Endometrial microvascular endothelial cells (primary cell): ENCODE results near the gene GOLGA6L26. TPM values are rescaled to one million over a fixed set of nuclear protein-coding genes. Genes with fewer than 3 reads are reported as not detected.
"Not testable (repeated sequence)": the region's sequence is repeated elsewhere in the genome, so short reads cannot be mapped to it uniquely, and the experiment has no call there.

Source experiments
- in situ Hi-C: cut with HindIII; loops from 2 replicates; pipeline ENCODE4 v1.10.0; 2017; ENCODE audit warnings: low sequenced_read_pairs, low pct_unique_long_range_greater_than_20kb; ENCODE audit errors: inconsistent ontology term
- total RNA-seq: library from RNA; depleted of rRNA; stranded (reverse); fragments of >200 nt; gene quantifications from one replicate; pipeline ENCODE4 v1.2.3, GENCODE V29; 2015; ENCODE audit errors: inconsistent ontology term

Gene GOLGA6L26, protein sequence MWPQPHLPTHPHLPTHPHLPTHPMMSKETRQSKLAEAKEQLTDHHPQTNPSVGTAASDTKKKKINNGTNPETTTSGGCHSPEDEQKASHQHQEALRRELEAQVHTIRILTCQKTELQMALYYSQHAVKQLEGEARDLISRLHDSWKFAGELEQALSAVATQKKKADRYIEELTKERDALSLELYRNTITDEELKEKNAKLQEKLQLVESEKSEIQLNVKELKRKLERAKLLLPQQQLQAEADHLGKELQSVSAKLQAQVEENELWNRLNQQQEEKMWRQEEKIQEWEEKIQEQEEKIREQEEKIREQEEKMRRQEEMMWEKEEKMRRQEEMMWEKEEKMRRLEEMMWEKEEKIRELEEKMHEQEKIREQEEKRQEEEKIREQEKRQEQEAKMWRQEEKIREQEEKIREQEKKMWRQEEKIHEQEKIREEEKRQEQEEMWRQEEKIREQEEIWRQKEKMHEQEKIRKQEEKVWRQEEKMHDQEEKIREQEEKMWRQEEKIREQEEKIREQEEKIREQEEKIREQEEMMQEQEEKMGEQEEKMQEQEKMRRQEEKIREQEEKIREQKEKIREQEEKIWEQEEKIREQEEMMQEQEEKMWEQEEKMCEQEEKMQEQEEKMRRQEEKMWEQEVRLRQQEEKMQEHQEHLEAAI
- not detected for total RNA-seq

DNA sequence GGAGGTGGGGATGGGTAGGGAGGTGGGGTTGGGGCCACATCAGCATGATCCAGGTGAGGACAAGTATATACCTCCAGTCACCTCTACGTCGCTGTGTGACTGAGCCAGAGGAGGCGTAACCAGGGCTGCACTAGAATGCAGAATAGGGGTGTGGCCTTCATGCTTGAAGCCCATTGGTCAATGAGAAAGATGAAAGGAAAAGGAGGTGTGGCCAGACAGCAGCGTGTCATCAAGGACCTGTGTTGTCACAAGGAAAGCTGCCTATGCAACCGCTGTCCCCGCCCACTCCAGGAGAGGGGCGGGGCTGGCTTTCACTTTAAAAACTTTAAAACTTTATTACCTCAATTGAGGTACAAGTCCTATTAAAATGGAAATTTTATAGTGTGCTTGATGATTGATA lies at the start of gene GOLGA6L26:
GOLGA6L26 (minus strand) TSS at position 101 of the 400 bp plus-strand sequence; CDS start at position 40, 61 bp downstream.
- in situ Hi-C loops: not testable (repeated sequence)

DNA sequence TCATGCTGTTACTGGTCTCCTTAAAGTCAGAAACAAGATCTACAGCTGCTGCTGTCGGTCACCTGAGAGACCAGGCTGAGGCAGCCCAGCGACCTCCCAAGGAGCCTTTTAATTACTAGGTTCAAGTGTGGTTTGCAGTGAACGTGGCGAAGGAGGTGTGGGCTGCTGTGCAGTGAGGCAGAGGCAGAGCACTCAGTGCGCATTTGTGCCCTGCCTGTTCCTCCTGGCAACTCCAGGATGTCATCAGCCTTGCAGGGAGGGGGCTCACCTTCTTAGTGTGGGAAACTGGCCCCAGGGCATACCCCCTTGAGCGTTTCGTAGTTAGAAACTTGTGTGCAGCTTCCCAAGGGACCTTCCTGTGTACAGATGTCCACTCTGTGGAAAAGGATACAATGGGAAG lies 47.2 kb upstream of the GOLGA6L26 start:
- in situ Hi-C loops: not testable (repeated sequence)

DNA sequence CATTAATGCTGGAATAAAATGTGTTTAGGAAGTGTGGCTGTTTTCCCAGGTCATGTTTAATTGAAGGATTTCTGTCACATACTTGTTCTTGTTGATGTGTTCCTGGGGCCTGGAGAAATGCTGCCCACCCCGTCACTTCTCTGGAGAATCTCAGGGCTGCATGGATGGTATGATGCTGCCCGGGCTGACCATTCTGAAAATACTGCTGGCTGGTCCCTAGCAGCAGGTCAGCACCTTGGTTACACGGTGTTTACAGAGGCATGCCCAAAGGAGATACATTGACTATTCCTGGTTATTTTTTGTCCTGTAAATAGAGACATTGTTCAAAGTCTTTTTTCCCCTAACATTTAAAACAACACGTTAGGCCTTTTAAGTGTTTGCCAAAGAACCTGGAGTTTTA lies 46.7 kb upstream of the GOLGA6L26 start:
- in situ Hi-C loops: not testable (repeated sequence)

DNA sequence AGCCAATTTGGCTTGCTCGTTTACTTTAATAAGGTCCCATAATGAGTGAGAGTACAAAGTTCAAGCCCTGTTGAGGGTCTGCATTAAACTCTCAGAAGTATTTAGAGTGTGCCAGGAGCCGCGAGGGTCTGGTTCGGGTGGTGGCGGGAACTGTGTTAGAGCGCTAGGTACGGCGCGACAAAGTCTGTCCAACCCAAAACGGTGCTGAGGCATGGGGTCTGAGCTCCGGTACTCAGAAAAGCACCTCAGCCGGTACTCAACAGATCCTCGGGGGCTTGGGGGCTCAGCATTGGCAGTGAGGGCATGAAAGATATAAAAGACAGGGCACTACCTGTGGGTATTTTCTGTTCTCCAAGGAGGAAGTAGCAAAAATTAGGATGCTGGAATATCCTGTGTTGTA lies 45.0 kb upstream of the GOLGA6L26 start:
- in situ Hi-C loops: not testable (repeated sequence)

DNA sequence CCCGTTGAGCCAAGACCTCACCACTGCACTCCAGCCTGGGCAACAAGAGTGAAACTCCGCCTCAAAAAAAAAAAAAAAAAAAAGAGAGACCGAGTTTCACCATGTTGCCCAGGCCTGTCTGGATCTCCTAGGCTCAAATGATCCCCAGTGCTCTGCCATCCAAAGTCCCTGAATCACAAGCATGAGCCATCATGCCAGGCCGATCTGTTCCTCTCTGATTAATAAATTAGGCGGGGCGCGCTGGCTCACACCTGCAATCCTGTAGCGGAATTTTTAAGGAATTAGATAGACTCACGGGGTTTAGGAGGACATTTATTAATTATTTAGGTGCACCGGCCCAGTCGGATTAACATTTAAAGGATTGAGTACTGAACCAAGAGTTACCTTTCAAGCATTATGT lies 40.2 kb upstream of the GOLGA6L26 start:
- in situ Hi-C loops: not testable (repeated sequence)

DNA sequence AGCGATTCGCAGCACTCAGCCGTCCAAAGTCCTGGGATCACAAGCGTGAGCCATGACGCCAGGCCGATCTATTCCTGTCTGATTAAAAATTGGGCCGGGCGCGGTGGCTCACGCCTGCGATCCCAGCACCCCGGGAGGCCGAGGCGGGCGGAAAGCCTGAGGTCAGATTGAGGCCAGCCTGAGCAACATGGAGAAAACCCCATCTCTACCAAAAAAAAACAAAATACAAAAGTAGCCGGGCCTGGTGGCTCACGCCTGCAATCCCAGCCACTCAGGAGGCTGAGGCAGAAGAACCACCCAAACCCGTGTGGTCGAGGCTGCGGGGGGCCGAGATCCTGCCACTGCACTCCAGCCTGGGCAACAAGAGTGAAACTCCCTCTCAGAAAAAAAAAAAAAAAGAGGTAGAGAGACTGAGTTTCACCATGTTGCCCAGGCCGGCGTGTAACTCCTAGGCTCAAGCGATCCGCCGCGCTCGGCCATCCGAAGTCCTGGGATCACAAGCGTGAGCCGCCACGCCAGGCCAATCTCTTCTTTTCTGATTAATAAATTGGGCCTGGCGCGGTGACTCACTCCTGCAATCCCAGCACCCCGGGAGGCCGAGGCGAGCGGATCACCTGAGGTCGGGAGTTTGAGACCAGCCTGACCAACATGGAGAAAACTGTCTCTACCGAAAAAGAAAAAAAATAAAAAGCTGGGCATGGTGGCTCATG lies 39.0 kb upstream of the GOLGA6L26 start:
- in situ Hi-C loops: not testable (repeated sequence)

DNA sequence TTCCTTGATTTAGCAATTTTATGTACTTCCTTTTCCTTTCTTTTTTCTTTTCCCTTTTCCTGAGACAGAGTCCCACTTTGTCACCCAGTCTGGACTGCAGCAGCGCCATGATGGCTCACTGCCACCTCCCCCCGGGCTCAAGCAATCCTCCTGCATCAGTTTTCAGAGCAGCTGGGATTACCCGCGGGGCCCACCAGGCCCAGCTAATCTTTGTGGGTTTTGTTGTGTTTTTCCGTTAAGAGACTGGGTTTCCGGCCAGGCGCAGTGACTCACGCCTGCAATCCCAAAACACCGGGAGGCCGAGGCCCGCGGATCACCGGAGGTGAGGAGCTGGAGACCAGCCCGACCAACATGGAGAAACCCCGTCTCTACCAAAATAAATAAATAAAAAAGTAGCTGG lies 38.3 kb upstream of the GOLGA6L26 start:
- in situ Hi-C loops: no loop called here

DNA sequence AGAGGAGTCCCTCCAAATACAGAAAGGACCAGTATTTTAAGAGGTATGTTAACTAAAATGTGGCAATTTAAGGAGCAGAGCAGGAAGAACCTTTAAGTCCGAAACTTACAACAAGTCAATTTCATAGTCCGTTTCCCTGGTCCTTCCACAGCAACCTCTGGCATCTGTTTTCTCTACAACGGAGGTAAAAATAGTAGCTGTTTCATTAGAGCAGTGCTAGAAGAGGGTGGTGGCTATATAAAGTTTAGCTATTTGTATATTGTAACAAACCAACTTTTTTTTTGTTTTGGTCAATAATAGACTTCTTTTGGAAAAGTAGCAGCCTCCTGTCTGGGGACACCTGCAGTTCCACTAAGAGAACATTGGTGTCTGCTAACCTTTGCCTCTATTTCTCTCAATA lies 37.9 kb upstream of the GOLGA6L26 start:
- in situ Hi-C loops: not testable (repeated sequence)

DNA sequence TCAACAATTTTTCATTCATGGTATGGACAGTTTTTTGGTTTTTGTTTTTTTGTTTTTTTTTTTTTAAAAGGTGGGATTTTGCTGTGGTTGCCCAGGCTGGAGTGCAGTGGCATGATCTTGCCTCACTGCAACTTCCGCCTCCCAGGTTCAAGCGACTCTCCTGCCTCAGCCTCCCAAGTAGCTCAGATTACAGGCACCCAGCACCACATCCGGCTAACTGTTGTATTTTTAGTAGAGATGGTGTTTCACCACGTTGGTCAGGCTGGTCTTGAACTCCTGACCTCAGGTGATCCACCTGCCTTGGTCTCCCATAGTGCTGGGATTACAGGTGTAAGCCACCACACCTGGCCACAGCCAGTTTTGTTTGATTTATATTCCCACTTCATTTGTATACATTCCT lies 37.1 kb upstream of the GOLGA6L26 start:
- in situ Hi-C loops: not testable (repeated sequence)

DNA sequence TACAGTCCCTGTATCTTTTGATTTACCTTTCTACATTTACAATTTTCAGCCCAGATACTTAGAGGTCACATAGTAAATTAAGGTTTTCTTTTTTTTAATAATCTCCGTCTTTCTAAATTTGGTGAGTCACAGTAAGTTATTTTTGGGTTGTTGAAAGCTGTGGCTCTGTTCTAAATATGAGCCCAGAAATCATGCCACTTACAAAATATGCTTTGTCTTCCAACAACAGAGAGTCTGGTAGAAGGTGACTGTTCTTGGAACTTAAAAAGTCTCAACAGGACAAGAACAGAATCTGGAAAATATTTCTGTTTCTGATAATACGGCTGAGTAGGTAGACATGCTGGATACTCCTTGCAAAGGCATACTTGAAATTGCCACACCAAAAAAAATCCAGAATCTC lies 36.6 kb upstream of the GOLGA6L26 start:
- in situ Hi-C loops: no loop called here

DNA sequence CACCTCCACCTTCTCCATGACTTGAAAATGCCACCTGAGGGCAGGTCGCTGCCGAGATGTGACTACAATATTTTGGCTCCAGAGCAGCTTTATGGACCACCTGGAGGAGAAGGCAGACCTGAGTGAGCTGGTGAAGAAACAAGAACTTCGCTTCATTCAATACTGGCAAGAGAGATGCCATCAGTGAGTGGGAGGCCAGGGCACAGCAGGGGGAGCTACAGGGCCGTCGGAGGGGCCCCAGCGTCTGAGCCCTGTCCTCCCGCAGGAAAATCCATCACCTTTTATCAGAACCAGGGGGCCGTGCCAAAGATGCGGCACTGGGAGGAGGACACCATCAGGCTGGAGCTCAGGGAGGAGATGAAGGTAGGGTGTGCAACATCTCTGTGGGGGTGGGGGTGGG lies 30.3 kb upstream of the GOLGA6L26 start:
- in situ Hi-C loops: not testable (repeated sequence)

DNA sequence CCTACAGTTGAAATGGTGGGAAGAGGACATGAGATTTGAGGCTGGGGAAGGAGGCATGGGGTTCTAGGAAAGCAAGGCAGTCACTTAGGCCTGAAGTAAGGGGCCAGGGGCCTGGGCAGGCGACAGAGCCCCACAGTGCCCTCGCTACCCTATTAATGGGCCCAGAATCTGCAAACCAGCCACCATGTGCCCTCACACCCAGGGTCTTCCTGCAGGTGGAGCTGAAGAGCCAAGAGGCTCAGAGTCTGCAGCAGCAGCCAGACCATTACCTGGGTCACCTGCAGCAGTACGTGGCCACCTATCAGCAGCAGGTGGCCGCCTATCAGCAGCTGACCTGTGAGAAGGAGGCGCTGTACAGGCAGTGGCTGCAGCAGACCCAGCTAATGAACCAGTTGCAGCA lies 28.6 kb upstream of the GOLGA6L26 start:
- in situ Hi-C loops: not testable (repeated sequence)

DNA sequence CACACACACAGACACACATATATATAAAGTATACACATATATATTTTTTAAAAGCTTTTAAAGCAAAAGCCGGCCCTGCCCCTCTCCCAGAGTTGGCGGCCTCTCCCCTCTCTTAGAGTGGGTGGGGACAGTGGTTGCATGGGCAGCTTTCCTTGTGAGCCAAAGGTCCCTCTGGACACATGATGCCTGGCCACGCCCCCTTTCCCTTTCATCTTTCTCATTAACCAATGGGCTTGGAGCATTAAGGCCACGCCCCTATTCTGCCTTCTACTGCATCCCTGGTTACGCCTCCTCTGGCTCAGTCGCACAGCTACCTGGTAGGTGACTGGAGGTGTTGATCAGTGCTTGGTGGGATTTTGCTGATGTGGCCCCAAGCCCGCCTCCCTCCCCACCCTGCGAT lies 20.5 kb upstream of the GOLGA6L26 start, which contains the start of gene GOLGA8S:
GOLGA8S (plus strand) TSS at position 301 of the 400 bp plus-strand sequence; CDS start at position 363, 62 bp downstream.
- in situ Hi-C loops: not testable (repeated sequence)

DNA sequence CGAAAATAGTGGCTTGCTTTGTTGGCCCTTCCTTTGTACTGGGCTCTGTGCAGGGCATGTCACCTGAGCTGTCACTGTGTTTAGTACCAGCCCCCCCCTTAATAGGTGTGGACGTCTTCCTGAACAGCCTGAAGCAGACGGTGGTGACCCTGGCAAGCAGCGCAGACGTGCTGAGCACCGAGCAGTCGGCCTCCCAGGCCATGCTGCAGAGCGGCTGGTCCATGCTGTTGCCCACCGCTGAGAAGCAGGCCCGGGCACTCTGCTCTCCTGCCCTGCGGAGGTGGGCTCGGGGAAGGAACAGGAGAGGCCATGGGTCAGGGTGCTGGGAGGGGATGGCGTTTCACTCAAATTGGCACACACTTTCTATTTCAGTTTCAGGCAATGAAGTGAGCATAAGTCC lies 22.8 kb downstream of the GOLGA6L26 start:
- in situ Hi-C loops: not testable (repeated sequence)

DNA sequence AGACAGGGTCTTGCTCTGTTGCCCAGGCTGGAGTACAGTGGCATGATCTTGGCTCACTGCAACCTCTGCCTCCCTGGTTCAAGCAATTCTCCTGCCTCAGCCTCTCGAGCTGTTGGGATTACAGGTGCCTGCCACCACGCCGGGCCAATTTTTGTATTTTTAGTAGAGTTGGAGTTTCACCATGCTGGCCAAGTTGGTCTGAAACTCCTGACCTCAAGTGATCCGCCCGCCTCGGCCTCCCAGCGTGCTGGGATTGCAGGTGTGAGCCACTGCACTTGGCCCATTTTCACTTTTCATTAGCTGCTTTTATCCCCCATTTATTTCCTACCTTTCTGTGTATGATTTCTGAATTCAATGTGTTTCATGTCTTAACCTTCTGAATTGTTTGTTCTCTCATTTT lies 28.1 kb downstream of the GOLGA6L26 start:
- in situ Hi-C loops: not testable (repeated sequence)

DNA sequence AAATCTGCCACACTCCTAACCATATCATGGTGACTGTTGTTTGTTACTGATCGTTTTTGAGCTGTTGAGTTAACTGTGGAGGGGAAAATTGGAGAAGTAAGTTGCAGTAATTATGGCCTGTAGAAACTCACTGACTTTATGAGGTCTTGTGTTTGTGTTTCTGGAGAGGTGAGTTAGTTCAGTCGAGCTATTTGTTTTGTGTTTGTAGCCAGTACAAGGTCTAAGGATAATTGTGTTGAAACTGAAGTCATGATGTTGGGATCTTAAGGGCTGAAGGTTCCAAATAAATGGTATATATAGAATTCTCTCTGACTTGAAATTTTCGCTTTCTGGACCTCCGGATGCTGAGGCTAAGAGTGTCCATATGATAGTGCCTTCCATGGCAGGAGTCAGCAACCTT lies 29.2 kb downstream of the GOLGA6L26 start:
- in situ Hi-C loops: not testable (repeated sequence)

DNA sequence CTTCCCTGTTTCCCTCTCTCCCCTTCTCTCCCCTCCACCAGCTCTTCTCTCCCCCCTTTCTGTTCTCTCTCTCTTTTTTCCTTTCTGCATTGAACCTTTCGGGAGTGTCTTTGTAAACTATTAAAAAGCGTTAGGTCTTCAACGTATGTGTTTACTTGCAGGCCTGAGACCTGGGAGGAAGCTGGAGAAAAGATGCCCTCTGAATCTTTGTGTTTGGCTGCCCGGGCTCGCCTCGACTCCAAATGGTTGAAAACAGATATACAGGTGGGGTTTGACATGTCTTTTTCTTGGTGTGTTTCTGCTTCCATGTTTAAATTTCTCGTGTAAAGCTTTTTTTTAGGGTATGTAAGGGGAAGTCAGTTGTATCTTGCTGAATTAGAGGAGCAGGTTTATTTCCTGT lies 29.7 kb downstream of the GOLGA6L26 start:
- in situ Hi-C loops: not testable (repeated sequence)

DNA sequence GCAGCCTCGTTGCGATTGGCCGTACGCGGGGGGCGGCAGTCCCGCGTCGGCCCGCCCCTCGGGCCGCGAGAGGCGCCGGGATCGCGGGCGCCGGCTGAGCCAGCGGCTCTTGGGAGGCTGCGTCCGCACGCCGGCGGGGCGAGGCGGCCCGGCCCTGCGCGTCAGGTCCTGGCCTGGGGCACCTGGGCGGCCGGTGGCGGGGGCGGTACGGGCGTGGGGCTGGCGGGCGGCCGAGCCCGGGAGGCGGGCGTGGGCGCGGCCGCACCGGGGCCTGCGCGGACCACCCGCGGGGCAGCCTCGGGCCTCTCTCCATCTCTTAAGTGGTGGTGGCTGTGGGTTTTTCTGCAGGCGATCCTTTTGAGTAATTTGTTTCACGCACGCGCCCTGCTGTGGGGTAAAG lies 30.3 kb downstream of the GOLGA6L26 start:
- in situ Hi-C loops: not testable (repeated sequence)

DNA sequence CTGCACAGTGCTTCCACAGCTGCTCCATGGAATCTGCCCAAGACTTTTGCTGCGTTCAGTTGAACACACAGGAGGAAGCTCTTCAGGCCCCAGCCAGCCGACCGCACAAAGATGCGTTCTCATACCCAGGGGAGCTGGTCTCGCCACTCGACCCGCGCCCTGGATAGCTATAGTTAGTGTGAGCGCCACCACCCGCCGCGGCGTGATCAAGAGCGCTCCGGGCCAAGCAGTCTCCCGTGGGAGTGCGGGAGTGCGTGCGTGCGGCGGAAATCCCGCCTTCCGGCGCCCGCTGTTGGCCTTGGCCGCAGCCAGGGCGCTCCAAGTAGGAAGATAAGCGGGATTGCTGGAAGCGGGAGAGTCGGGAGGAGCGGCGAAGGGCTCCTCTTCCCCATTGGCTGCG lies 30.8 kb downstream of the GOLGA6L26 start:
- in situ Hi-C loops: not testable (repeated sequence)
